Measurements from ENCODE around the gene DUT. TPM values are rescaled to one million over a fixed set of nuclear protein-coding genes. Genes with fewer than 3 reads are reported as not detected.

DUT gene
- total RNA-seq, 3 donors from 2014 or later: 101 to 105 (median 105) TPM

DNA sequence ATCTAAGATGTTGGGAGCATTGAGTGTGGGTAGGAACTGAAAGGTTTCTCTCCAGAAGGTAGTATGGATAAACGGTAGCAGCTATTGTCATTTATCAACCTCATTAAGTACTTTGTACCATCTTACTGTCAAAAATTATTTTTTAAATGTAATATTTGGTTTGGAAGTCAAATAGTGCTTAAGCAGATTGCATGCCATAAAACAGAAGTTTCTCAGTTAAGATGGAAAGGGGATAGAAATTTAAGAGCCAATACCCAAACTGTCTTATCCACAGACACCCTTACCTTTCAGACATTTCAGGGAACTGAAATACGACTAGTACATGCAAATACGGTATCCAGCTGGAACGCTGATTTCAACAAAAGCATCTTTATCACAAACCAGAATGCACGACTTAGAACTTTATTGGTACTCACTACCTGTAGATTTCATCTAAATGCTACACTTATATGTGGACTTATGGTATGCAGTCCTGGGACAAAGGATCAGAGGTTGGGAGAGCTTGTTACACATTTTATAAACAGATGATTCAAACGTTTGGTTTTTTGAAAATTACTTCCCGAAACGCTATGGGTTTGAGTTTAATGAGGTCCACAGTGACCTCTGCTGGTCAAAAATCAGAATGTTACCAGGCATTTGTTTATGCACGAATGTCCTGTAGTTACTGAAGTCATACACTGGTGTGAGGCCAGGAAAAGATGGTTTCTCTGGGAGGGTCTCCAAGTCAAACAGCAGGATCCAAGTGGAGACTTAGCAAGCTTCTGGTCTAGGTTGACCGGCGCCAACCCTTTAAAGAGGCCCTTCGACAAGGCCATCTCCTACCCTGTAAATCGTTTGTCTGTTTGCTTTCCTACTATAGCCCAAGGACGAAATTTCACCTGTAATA is 45.7 kb upstream of the DUT start:
- no peak overlapping the region for H3K27ac ChIP-seq
- H3K4me3 ChIP-seq: peak overlapping the region in 2 of 3 donors; percentile 35 to 55
- no peaks in the 10 kb centered on the region for H3K27me3 ChIP-seq
- peak in 1 of 2 donors; percentile 22 for DNase-seq (ENCODE audit: low spot score in 2 of 2)
- H3K9me3 ChIP-seq: no peaks in the 10 kb centered on the region
- TF ChIP-seq, protein P1, sequence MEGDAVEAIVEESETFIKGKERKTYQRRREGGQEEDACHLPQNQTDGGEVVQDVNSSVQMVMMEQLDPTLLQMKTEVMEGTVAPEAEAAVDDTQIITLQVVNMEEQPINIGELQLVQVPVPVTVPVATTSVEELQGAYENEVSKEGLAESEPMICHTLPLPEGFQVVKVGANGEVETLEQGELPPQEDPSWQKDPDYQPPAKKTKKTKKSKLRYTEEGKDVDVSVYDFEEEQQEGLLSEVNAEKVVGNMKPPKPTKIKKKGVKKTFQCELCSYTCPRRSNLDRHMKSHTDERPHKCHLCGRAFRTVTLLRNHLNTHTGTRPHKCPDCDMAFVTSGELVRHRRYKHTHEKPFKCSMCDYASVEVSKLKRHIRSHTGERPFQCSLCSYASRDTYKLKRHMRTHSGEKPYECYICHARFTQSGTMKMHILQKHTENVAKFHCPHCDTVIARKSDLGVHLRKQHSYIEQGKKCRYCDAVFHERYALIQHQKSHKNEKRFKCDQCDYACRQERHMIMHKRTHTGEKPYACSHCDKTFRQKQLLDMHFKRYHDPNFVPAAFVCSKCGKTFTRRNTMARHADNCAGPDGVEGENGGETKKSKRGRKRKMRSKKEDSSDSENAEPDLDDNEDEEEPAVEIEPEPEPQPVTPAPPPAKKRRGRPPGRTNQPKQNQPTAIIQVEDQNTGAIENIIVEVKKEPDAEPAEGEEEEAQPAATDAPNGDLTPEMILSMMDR (IDR thresholded peaks at IDR 0.05): peak; percentile 34 to 64 (median 60)
- no peak for TF ChIP-seq POLR2AphosphoS5 (IDR thresholded peaks at IDR 0.05)
- intact Hi-C loops (cut with DNase I; ENCODE audit: low total_unique reads): no loop called here
- H3K36me3 ChIP-seq: no peaks in the 10 kb centered on the region
- H3K4me1 ChIP-seq: no peaks in the 10 kb centered on the region

GRCh38 chr15:48289628-48290027 is 41.6 kb upstream of the DUT start:
- TF ChIP-seq POLR2A (IDR thresholded peaks at IDR 0.05): no peak
- no peak for TF ChIP-seq POLR2AphosphoS5 (IDR thresholded peaks at IDR 0.05)
- TF ChIP-seq, protein P1 (IDR thresholded peaks at IDR 0.05): no peak
- Histone ChIP-seq H3K9me3 (no peaks in the 10 kb centered on the region), H3K36me3 (no peaks in the 10 kb centered on the region), H3K27ac (no peak overlapping the region), H3K4me1 (no peaks in the 10 kb centered on the region), H3K4me3 (no peak overlapping the region), H3K27me3 (no peaks in the 10 kb centered on the region)
- intact Hi-C loops (cut with DNase I; ENCODE audit: low total_unique reads): no loop called here
- DNase-seq (ENCODE audit: low spot score in 2 of 2): no peak

GRCh38 chr15:48292458-48292857 is 38.8 kb upstream of the DUT start:
- no peaks in the 10 kb centered on the region for H3K36me3 ChIP-seq
- no peaks in the 10 kb centered on the region for H3K27me3 ChIP-seq
- intact Hi-C loops (cut with DNase I; ENCODE audit: low total_unique reads): no loop called here
- DNase-seq (ENCODE audit: low spot score in 2 of 2): no peak
- no peaks in the 10 kb centered on the region for H3K4me1 ChIP-seq
- TF ChIP-seq, protein P1 (IDR thresholded peaks at IDR 0.05): no peak
- TF ChIP-seq POLR2A (IDR thresholded peaks at IDR 0.05): no peak
- no peak for TF ChIP-seq POLR2AphosphoS5 (IDR thresholded peaks at IDR 0.05)
- H3K4me3 ChIP-seq: no peak overlapping the region
- no peak overlapping the region for H3K27ac ChIP-seq
- H3K9me3 ChIP-seq: no peaks in the 10 kb centered on the region

DNA sequence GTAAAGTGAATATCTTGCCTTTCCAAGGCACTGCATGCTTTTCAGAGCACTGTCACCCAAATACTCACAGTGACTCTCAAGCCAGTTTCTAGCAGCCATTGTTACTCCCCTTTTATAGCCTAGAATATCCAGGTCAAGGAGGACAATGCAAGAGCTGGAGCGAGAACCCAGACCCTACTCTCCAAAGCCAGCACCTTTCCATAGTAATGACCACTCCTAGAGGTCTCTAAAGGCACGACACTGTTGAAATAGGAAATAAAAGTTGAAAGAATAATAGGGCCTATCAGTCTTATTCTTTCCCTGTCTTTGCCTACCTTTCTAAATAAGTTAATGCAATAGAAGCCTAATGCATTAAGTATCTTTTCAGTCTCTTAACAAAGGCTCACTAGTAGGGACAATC is 33.6 kb upstream of the DUT start:
- TF ChIP-seq POLR2A (IDR thresholded peaks at IDR 0.05) (no peak), POLR2AphosphoS5 (IDR thresholded peaks at IDR 0.05) (no peak)
- TF ChIP-seq, protein P1 (IDR thresholded peaks at IDR 0.05): no peak
- no peak overlapping the region for H3K27ac ChIP-seq
- H3K36me3 ChIP-seq: no peaks in the 10 kb centered on the region
- DNase-seq (ENCODE audit: low spot score in 2 of 2): no peak
- no peaks in the 10 kb centered on the region for H3K4me1 ChIP-seq
- intact Hi-C loops (cut with DNase I; ENCODE audit: low total_unique reads): no loop called here
- H3K4me3 ChIP-seq: no peak overlapping the region
- H3K27me3 ChIP-seq: no peaks in the 10 kb centered on the region
- H3K9me3 ChIP-seq: no peaks in the 10 kb centered on the region

- Histone ChIP-seq H3K27ac (no peak overlapping the region), H3K27me3 (no peaks in the 10 kb centered on the region), H3K9me3 (no peaks in the 10 kb centered on the region), H3K4me1 (no peaks in the 10 kb centered on the region), H3K4me3 (no peak overlapping the region), H3K36me3 (no peaks in the 10 kb centered on the region)
- intact Hi-C loops (cut with DNase I; ENCODE audit: low total_unique reads): no loop called here
- no peak for TF ChIP-seq POLR2A (IDR thresholded peaks at IDR 0.05)
- no peak for TF ChIP-seq POLR2AphosphoS5 (IDR thresholded peaks at IDR 0.05)
- TF ChIP-seq, protein P1 (IDR thresholded peaks at IDR 0.05): no peak
- DNase-seq (ENCODE audit: low spot score in 2 of 2): no peak
Measured at GRCh38 chr15:48298914-48299313, 32.3 kb upstream of the DUT start.

All from breast epithelium (tissue), 4 donors.